Activated naive CD4-positive, alpha-beta T cell treated with anti-CD3 and anti-CD28 coated beads, Interleukin-2, amount 50 U/mL, for 16 hours (primary cell): Measurements from ENCODE around the gene RBFOX2.
"Not testable (repeated sequence)": the region's sequence is repeated elsewhere in the genome, so short reads cannot be mapped to it uniquely, and the experiment has no call there.

Experiments used
- DNase-seq: peaks from one replicate; pipeline ENCODE4 v3.0.0-alpha.2; 2020

Gene RBFOX2

DNA sequence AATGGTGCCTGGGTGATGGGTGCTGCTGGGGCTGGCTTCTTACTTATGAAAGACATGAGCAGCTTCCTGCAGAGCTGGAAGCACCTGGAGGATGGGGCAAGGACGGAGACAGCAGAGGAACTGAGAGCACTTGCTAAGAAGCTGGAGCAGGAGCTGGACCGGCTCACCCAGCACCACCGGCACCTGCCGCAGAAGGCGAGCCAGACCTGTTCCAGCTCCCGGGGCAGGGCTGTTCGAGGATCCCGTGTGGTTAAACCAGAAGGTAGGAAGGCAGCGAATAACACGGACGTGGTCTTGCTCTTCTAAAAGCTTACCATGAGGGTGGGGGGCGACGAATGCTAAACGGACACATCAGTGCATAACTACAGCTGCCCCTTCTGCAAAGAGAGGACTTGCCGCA, 301.7 kb downstream of the RBFOX2 start:
- DNase-seq = no peak

GRCh38 chr22:35726398-35726797, 302.2 kb downstream of the RBFOX2 start:
- no peak for DNase-seq

GRCh38 chr22:35725521-35725920, 303.1 kb downstream of the RBFOX2 start:
- no peak for DNase-seq

DNA sequence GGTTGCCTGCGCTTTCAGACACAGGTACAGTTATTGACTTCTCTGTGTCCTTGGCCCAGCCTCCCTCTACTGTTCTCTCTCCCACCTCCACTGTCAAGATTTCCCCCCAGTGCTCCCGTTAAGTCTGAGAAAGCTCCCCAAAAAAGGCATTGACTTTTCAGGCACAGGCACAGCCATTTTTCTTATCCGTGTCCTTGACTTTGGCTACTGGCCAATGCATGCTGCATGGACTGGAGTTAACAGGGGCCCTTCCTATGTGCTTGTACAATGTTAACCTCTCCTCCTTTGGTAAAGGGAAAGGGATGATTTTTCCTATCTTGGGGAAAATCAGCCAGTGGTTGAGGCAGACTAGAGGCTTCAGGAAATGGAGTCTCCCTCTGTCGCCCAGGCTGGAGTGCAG, 306.7 kb downstream of the RBFOX2 start:
- no peak for DNase-seq

DNA sequence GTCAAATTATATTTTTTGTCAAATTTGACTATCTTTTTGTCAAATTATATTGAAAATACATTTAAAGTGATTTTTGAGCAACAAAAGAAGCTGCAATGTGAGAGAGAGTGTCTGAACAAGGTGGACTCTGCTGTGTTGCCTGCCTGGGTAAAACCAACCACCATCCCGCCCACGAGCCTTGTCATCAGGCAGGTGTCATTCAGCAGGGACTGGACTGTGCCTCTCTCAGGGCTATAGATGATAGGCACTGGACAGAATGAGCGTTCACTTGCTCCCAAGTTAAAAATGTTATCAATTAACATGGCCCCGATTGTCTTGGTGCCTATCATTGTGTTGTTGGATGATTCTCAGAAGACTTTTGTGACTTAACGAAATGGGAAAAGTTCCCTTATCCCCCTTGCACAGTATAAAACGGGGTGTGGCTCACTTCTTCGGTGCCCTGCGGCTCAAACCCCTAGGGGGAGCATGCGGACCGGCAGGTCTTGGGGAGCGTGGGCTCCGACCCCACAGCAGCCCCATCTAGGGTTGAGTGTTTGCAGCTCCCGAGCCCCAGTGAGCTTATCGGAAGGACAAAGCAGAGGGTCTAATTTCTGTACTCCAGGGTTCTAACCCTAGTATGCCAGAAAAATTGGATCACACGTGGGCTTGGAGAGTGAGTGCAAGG, 309.3 kb downstream of the RBFOX2 start:
- no peak for DNase-seq

- no peak for DNase-seq
Observed at GRCh38 chr22:35717572-35717971, 311.1 kb downstream of the RBFOX2 start, which contains the start of gene APOL5. APOL5 (plus strand) TSS chr22:35717872; CDS start chr22:35717872, 0 bp downstream.

DNA sequence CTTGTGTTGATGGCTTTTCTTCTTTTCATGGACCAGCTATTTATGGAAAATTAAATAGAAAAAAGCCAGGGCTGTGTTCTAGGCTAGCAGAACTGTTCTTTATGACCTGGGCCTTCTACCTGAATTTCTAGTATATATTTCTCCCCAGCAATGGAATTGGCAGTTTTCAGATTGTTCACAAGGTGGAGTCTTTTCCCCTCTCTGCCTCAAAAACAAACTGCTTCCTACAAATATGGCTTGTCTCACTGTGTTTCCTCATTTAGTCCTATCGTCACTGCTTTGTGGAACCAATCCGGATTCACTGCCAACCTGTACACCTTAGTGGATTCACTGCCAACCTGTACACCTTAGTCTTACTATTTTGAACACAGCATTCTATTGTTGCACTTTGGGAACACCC, 316.0 kb downstream of the RBFOX2 start:
- no peak for DNase-seq

GRCh38 chr22:35711336-35711735, 317.3 kb downstream of the RBFOX2 start:
- no peak for DNase-seq

DNA sequence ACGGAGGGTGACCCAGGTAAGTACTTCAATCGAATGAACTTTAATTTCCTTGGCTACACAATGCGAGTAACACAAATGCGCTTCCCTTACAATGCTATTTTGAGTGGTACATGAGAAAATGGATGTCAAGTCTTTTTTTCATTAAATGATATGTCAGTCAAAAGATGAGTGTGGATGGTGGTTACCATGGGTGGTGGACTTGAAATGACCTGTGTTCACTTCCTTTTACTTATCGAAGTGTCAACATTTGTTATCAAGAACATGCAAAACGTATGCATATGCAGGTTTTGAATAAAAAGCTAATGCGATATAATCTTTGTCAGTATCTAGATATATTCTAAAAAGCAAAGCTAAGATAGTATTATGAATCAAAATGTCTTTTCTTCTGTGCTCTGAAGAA, 319.7 kb downstream of the RBFOX2 start:
- DNase-seq = no peak

- DNase-seq = no peak
Observed at GRCh38 chr22:35708453-35708852, 320.2 kb downstream of the RBFOX2 start.

- no peak for DNase-seq
Observed at GRCh38 chr22:35705141-35705540, 323.5 kb downstream of the RBFOX2 start.

DNA sequence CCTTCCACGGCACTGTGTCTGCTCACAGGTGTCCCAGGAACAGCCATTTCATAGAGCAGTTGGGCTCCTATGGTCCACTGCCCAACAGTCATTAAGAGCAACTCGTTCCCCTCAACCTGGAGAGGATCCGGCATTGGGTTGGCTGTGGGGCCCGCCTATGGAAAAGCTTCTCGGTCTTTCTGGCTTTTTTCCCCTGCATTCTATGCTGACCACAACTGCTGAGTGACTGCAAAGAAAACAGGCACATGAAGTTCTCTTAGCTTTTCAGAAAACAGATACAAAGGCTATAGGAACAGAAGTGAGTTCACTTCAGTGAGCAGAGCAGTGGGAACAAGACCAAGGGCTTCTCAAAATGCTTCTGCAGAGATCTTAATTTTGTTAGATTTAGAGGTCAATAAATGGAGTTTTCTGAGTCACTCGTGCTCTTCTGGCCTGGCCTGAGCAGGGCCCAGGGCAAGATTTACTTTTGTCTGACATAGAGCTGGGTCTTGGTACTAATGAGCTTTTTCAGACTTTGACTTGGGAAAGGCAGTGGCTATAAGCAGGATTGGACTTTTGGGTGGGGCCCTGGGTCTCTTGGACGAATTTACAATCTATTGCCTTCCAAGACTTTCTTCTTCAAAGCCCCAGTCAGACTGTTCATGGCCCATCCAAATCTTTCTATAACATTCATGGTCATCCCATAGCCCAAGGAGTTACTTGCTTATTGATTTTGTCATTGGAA, 324.6 kb downstream of the RBFOX2 start:
- no peak for DNase-seq

- not testable (repeated sequence) for DNase-seq
Observed at GRCh38 chr22:35699852-35700251, 328.8 kb downstream of the RBFOX2 start.

DNA sequence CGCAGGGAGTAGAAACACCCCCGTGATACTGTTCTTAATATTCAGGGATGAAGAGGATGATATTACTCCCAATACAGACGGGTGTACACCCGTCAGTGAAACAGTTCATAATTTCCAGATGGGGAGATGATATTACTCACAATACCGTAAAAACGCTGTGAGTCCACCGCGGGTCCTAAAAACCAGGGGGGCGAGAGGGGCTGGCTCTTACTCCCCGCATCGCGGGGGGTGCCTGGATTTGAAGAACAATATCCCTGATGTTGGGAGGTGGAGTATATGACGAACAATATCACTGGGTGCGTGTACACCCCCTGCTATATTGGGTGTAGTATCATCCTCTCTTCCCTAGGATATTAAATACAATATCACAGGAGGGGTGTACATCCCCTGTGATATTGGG, 331.5 kb downstream of the RBFOX2 start:
- no peak for DNase-seq

GRCh38 chr22:35695202-35695601, 333.4 kb downstream of the RBFOX2 start:
- DNase-seq = no peak

GRCh38 chr22:35690001-35690400, 338.6 kb downstream of the RBFOX2 start:
- no peak for DNase-seq

- DNase-seq = no peak
Observed at GRCh38 chr22:35688913-35689675, 339.5 kb downstream of the RBFOX2 start.
